GM19239 (cell line): ENCODE data around the gene REV3L.

Experiments used
- DNase-seq: peaks from one replicate; pipeline ENCODE4 v3.0.0; 2011; ENCODE audit warnings: low spot score; ENCODE audit not compliant: insufficient read length
- FAIRE-seq: peaks from 2 replicates; lab custom pipeline; 2011; peaks lifted over from hg19 to GRCh38; lab: Jason Lieb, UNC

REV3L gene

GRCh38 chr6:111472933-111473435 is 10.0 kb downstream of the REV3L start:
- no peak for FAIRE-seq

GRCh38 chr6:111471958-111472357 is 11.1 kb downstream of the REV3L start:
- no peak for FAIRE-seq
- DNase-seq = no peak

More at GRCh38 chr6:111472933-111473435, 10.0 kb downstream of the REV3L start:
- DNase-seq = no peak

- FAIRE-seq (no peak), DNase-seq (no peak)
Measured at GRCh38 chr6:111471533-111471932, 11.5 kb downstream of the REV3L start.

- DNase-seq (no peak), FAIRE-seq (no peak)
Measured at GRCh38 chr6:111470991-111471390, 12.0 kb downstream of the REV3L start.

GRCh38 chr6:111469543-111469942 is 13.5 kb downstream of the REV3L start:
- DNase-seq = no peak
- FAIRE-seq = no peak

GRCh38 chr6:111468329-111469012 is 14.5 kb downstream of the REV3L start:
- DNase-seq (no peak), FAIRE-seq (no peak)

GRCh38 chr6:111464184-111464583 is 18.8 kb downstream of the REV3L start:
- no peak for DNase-seq
- FAIRE-seq = no peak

- FAIRE-seq = no peak
- DNase-seq = no peak
Measured at GRCh38 chr6:111462770-111463391, 20.1 kb downstream of the REV3L start.

- FAIRE-seq (peak; percentile 66), DNase-seq (no peak)
Measured at GRCh38 chr6:111461860-111462259, 21.2 kb downstream of the REV3L start.

GRCh38 chr6:111458670-111459232 is 24.3 kb downstream of the REV3L start:
- DNase-seq (no peak), FAIRE-seq (no peak)

GRCh38 chr6:111456208-111456607 is 26.8 kb downstream of the REV3L start:
- FAIRE-seq = no peak
- no peak for DNase-seq

- no peak for DNase-seq
Measured at GRCh38 chr6:111450636-111451035, 32.4 kb downstream of the REV3L start.

GRCh38 chr6:111450087-111450486 is 32.9 kb downstream of the REV3L start:
- FAIRE-seq (no peak), DNase-seq (no peak)

More at GRCh38 chr6:111450636-111451035, 32.4 kb downstream of the REV3L start:
- FAIRE-seq = no peak

- FAIRE-seq (no peak), DNase-seq (no peak)
Measured at GRCh38 chr6:111449129-111449528, 33.9 kb downstream of the REV3L start.

GRCh38 chr6:111447051-111447450 is 36.0 kb downstream of the REV3L start:
- FAIRE-seq (no peak), DNase-seq (no peak)

GRCh38 chr6:111445861-111446267 is 37.2 kb downstream of the REV3L start:
- no peak for FAIRE-seq
- DNase-seq = no peak

- DNase-seq = no peak
- FAIRE-seq = no peak
Measured at GRCh38 chr6:111444794-111445193, 38.2 kb downstream of the REV3L start.

- FAIRE-seq (peak; percentile 72), DNase-seq (no peak)
Measured at GRCh38 chr6:111441678-111442243, 41.3 kb downstream of the REV3L start.

- FAIRE-seq = no peak
- DNase-seq = no peak
Measured at GRCh38 chr6:111439171-111439570, 43.8 kb downstream of the REV3L start.

- FAIRE-seq = no peak
- no peak for DNase-seq
Measured at GRCh38 chr6:111437573-111437972, 45.4 kb downstream of the REV3L start.

- FAIRE-seq (no peak), DNase-seq (no peak)
Measured at GRCh38 chr6:111432511-111432910, 50.5 kb downstream of the REV3L start.
